Psoas muscle (tissue), 8 donors: ENCODE measurements around the gene SH2D4B. TPM values are rescaled to one million over a fixed set of nuclear protein-coding genes. Genes with fewer than 3 reads are reported as not detected.

Source experiments
- ATAC-seq, 4 donors: fragments of 200-7000 bp; cut with Tn5 transposase; one replicate each; pipeline ENCODE4 v1.9.1; 2020; ENCODE audit warnings: moderate library complexity in 3 of 4, mild to moderate bottlenecking in 2 of 4
- DNase-seq, 2 donors: peaks; one replicate each; pipeline ENCODE4 v3.0.0-alpha.2; 2020
- H3K27ac ChIP-seq: fragments of 200-600 bp; one replicate; pipeline ENCODE4 v1.8.0; 2022
- H3K27me3 ChIP-seq, 3 donors: fragments of 200-600 bp in 1 of 3; one replicate each; pipeline versions ENCODE4 v1.6.1 to v1.8.0; 2013 to 2022; ENCODE audit warnings: low read length in 2 of 3, mild to moderate bottlenecking in 2 of 3, moderate library complexity in 1 of 3; ENCODE audit not compliant: insufficient read depth in 3 of 3
- H3K36me3 ChIP-seq, 2 donors: fragments of 200-600 bp in 1 of 2; one replicate each; pipeline versions ENCODE4 v1.6.1 to v1.8.0; 2013 to 2022; ENCODE audit warnings: low read depth in 1 of 2, mild to moderate bottlenecking in 1 of 2, moderate library complexity in 1 of 2; ENCODE audit not compliant: insufficient read depth in 1 of 2
- H3K4me1 ChIP-seq: fragments of 200-600 bp; one replicate; pipeline ENCODE4 v1.8.0; 2022
- H3K4me3 ChIP-seq: fragments of 200-600 bp; one replicate; pipeline ENCODE4 v1.8.0; 2022; ENCODE audit warnings: mild to moderate bottlenecking
- H3K9me3 ChIP-seq: fragments of 200-600 bp; one replicate; pipeline ENCODE4 v1.8.0; 2022
- WGBS, 3 donors: extraction: QIAGEN DNeasy Blood & Tissue Kit; methylation state at CpG; one replicate each; pipeline versions ENCODE4 v1.1.6 to v1.1.7; 2013; 5-methylcytosine and 5-hydroxymethylcytosine counted together
- intact Hi-C, 2 donors: fragments of 100-400 bp; cut with DNase I; formaldehyde crosslinking; loops; one replicate each; pipeline versions ENCODE4 v1.11.0 to v1.14.2; 2022
- polyA plus RNA-seq, 3 donors: library from polyadenylated mRNA; stranded (reverse); fragments of 200-250 nt; gene quantifications; one replicate each; pipeline ENCODE4 v1.2.3, GENCODE V29; 2013
- total RNA-seq, 4 donors: library from RNA; stranded (reverse); fragmentation: NEBNext Ultra II Directional in 2 of 4; extraction: Animal tissue kit (Norgen Biotek cat#: 25700) in 2 of 4; gene quantifications; one replicate each; pipeline versions ENCODE4 v1.2.1 to v1.2.4, GENCODE V29; 2021 to 2023
- TF ChIP-seq, protein P1 (sequence below): fragments of 200-600 bp; IDR thresholded peaks from one replicate; pipeline ENCODE4 v1.8.0; 2022; ENCODE audit warnings: antibody characterized with exemption
- donor health status: healthy with polysubstance abuse.
- donor health status: DM: no; HTN: no; CAD: no; lungs with moderate emphysema.
- donor health status: Bipolar disorder and iron deficiency.
- donor health status: healthy.
- donor health status: DM: yes; HTN: yes; CAD: no.
- donor health status: DM: no; HTN: no; CAD: no.
- donor health status: DM: no; HTN: no; CAD: no.
- donor health status: DM: yes; HTN: yes; CAD: no.

The SH2D4B gene
- total and polyA plus RNA-seq, 7 donors, result 0.01 TPM; not detected in 6

GRCh38 chr10:80608706-80609105 lies 71.0 kb downstream of the SH2D4B start:
- no peak overlapping the region for H3K27ac ChIP-seq
- H3K9me3 ChIP-seq, result no peaks in the 10 kb centered on the region
- intact Hi-C loops, result no loop called here
- H3K27me3 ChIP-seq, result no peaks in the 10 kb centered on the region
- TF ChIP-seq, protein P1, sequence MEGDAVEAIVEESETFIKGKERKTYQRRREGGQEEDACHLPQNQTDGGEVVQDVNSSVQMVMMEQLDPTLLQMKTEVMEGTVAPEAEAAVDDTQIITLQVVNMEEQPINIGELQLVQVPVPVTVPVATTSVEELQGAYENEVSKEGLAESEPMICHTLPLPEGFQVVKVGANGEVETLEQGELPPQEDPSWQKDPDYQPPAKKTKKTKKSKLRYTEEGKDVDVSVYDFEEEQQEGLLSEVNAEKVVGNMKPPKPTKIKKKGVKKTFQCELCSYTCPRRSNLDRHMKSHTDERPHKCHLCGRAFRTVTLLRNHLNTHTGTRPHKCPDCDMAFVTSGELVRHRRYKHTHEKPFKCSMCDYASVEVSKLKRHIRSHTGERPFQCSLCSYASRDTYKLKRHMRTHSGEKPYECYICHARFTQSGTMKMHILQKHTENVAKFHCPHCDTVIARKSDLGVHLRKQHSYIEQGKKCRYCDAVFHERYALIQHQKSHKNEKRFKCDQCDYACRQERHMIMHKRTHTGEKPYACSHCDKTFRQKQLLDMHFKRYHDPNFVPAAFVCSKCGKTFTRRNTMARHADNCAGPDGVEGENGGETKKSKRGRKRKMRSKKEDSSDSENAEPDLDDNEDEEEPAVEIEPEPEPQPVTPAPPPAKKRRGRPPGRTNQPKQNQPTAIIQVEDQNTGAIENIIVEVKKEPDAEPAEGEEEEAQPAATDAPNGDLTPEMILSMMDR, result no peak
- ATAC-seq (no peak), DNase-seq (no peak)
- H3K4me1 ChIP-seq, result no peaks in the 10 kb centered on the region
- 41 to 49% (median 48%) methylated on average over 11 of the region's 11 CpGs for WGBS, 3 donors
- H3K4me3 ChIP-seq, result no peak overlapping the region
- H3K36me3 ChIP-seq, result no peaks in the 10 kb centered on the region

DNA sequence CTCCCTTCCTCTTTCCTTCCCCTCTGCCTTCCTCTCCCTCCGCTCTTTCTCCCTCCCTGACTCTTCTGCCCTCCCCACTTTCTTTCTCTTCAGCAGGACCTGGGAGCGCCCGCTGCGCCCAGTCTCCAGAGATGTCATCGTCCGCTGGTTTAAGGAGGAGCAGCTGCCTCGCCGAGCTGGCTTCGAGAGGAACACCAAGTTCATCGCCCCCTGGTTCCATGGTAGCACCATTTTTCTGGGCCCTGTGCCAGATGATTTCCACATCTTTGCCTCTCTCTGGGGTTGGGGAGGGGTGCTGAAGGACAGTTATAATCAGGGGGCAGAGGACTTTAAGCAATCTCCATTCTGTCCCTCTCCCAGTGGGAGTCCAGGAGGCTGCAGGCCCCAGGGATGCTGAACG lies 71.6 kb downstream of the SH2D4B start:
- H3K27ac ChIP-seq, result no peak overlapping the region
- no peaks in the 10 kb centered on the region for H3K27me3 ChIP-seq
- no peaks in the 10 kb centered on the region for H3K4me1 ChIP-seq
- no peaks in the 10 kb centered on the region for H3K9me3 ChIP-seq
- whole genome bisulfite sequencing, 3 donors, result 81 to 88% (median 81%) methylated on average over 11 of the region's 11 CpGs
- H3K36me3 ChIP-seq, result no peaks in the 10 kb centered on the region
- intact Hi-C loops, result no loop called here
- ATAC-seq (no peak), DNase-seq (no peak)
- TF ChIP-seq, protein P1, result no peak
- H3K4me3 ChIP-seq, result no peak overlapping the region

DNA sequence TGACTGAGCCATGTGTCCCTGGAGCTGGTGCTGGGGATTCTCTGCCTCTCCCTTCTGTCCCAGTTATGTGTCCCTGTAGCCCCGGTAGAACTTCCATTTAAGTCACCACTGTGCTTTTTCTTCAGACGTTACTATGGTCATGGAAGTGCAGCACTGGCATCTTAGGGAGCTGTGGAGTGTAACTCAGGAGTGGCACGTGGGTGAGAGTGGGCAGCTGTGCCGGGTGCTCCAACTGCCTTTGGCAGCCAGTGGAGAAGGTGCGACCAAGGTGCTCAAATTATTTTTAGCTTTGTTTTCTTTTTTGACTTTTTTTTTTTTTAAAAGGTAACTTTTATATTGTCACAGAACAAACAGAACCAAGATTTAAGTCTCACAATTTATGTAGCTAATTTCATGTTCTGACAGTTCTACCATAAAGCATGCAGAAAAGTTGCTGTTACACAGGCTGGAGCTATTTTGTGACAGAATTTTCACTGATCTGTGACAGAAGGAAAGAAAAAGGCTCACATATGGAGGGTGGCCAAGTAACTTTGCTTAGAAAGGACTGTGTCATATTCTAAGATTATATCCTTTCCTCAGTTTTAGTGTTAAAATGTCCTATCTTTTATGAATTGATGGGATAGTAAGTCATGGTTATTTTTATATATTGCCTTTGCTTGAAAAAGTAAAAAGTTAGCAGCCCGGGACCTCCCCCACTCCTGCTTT lies 73.9 kb downstream of the SH2D4B start:
- no peaks in the 10 kb centered on the region for H3K27me3 ChIP-seq
- H3K27ac ChIP-seq, result no peak overlapping the region
- no peaks in the 10 kb centered on the region for H3K36me3 ChIP-seq
- no peak for DNase-seq
- no peaks in the 10 kb centered on the region for H3K4me1 ChIP-seq
- TF ChIP-seq, protein P1, result no peak
- intact Hi-C loops, result no loop called here
- H3K9me3 ChIP-seq, result no peaks in the 10 kb centered on the region
- H3K4me3 ChIP-seq, result no peak overlapping the region
- 68 to 78% (median 71%) methylated on average over 6 of the region's 6 CpGs for WGBS, 3 donors
- no peak for ATAC-seq

- Histone ChIP-seq H3K27me3 (no peaks in the 10 kb centered on the region), H3K4me3 (no peak overlapping the region), H3K9me3 (no peaks in the 10 kb centered on the region), H3K36me3 (no peaks in the 10 kb centered on the region), H3K27ac (no peak overlapping the region), H3K4me1 (no peaks in the 10 kb centered on the region)
- intact Hi-C loops, result no loop called here
- ATAC-seq (no peak), DNase-seq (no peak)
- WGBS, 3 donors, result 25 to 41% (median 31%) methylated on average over 3 of the region's 3 CpGs
- TF ChIP-seq, protein P1, result no peak
These were observed 74.6 kb downstream of the SH2D4B start for GRCh38 chr10:80612261-80612660.
